IPS DF 19.7 (cell line): ENCODE measurements around the gene KRT72.

Experiments
- DNase-seq: peaks from one replicate; pipeline ENCODE4 v3.0.0-alpha.2; 2013; ENCODE audit warnings: low read depth, low spot score

The KRT72 gene

GRCh38 chr12:52578469-52578868, 22.8 kb downstream of the KRT72 start:
- no peak for DNase-seq

- no peak for DNase-seq
These were observed 23.9 kb downstream of the KRT72 start for GRCh38 chr12:52577316-52577715.

- DNase-seq, result no peak
These were observed 25.3 kb downstream of the KRT72 start for GRCh38 chr12:52575948-52576347.

- DNase-seq, result no peak
These were observed 26.0 kb downstream of the KRT72 start for GRCh38 chr12:52575256-52575655.

GRCh38 chr12:52573743-52574142, 27.5 kb downstream of the KRT72 start, which contains the start of gene KRT74:
Gene KRT74 (minus strand): TSS chr12:52573843. CDS start chr12:52573777, 66 bp downstream.
- no peak for DNase-seq

- no peak for DNase-seq
These were observed 28.0 kb downstream of the KRT72 start for GRCh38 chr12:52573306-52573705.

- no peak for DNase-seq
These were observed 30.8 kb downstream of the KRT72 start for GRCh38 chr12:52570511-52570910.

- no peak for DNase-seq
These were observed 33.2 kb downstream of the KRT72 start for GRCh38 chr12:52568111-52568510.

GRCh38 chr12:52566847-52567291, 34.4 kb downstream of the KRT72 start:
- no peak for DNase-seq

- DNase-seq, result no peak
These were observed 36.7 kb downstream of the KRT72 start for GRCh38 chr12:52564582-52564981.

GRCh38 chr12:52561880-52562449, 39.3 kb downstream of the KRT72 start:
- DNase-seq, result no peak

GRCh38 chr12:52559979-52560378, 41.3 kb downstream of the KRT72 start:
- DNase-seq, result no peak

GRCh38 chr12:52558781-52559445, 42.4 kb downstream of the KRT72 start:
- DNase-seq, result no peak

GRCh38 chr12:52557476-52557875, 43.8 kb downstream of the KRT72 start:
- DNase-seq, result no peak

GRCh38 chr12:52555577-52555976, 45.7 kb downstream of the KRT72 start:
- no peak for DNase-seq

- no peak for DNase-seq
These were observed 48.5 kb downstream of the KRT72 start, which contains the start of gene KRT71 for GRCh38 chr12:52552681-52553195. Gene KRT71 (minus strand): TSS chr12:52553145. CDS start chr12:52553077, 68 bp downstream.

- no peak for DNase-seq
These were observed 49.2 kb downstream of the KRT72 start for GRCh38 chr12:52552055-52552454.

GRCh38 chr12:52551216-52551865, 49.9 kb downstream of the KRT72 start:
- no peak for DNase-seq

- no peak for DNase-seq
These were observed 55.1 kb downstream of the KRT72 start for GRCh38 chr12:52546126-52546525.

- no peak for DNase-seq
These were observed 57.0 kb downstream of the KRT72 start for GRCh38 chr12:52543985-52544883.

GRCh38 chr12:52542785-52543318, 58.4 kb downstream of the KRT72 start:
- no peak for DNase-seq
